Endothelial cell of hepatic sinusoid (primary cell): Measurements from ENCODE around the gene RUBCN.
"Not testable (repeated sequence)": the region's sequence is repeated elsewhere in the genome, so short reads cannot be mapped to it uniquely, and the experiment has no call there.

ENCODE experiments used
- in situ Hi-C: cut with HindIII; loops from 2 replicates; pipeline ENCODE4 v1.10.0; 2017; ENCODE audit warnings: low sequenced_read_pairs

The RUBCN gene

DNA sequence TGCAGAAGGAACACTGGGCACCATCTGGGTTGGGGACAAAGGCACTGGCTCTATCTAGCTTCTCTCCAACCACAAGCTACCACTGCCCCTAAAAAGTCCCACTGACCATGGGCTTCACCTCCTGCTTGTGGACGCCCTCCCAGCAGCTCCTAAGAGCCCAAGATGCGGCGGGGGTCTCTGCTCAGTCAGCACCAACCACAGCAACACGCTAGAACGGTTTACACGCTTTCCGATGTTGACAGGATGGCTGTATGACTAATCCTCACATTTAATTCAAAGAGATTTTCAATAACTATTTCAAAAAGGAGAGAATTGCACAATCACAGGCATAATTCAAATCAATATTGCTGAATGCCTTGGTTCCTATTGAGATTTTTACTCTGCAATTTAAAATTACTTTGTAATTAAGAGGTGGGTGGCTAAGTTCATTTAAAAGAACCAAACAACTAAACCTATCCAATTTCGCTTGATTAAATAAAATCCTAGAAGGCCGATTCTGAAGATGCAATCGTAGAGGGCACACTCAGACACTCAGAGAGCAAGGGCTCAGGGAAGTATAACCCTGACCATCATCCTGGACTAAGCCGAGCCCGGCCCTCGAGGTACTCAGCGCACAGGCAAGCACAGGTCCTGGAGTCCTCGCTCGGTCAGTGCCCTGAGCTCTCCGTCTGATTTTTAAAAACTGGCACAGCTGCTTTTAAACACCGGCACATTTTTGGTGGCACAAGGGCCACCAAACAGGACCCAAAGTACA lies 110.1 kb downstream of the RUBCN start:
- in situ Hi-C loops = not testable (repeated sequence)

DNA sequence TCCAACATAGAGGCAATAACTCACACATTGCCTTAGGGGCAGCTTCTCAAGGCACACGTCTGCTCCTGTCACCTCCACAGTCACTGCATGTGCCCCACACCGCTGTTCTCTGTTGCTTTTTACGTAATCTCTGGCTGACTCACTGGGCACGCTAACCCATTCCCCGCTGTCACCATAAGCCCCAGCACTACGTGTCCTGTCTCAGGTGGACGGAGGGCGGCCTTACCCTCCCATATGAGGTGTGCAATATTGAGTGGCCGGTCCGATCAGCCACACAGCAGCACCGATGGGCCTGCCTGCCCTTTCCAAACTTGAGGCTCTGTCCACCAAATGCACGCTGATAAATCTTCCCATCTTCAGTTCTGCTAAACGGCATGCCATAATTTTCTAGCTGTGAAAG lies 115.2 kb downstream of the RUBCN start:
- in situ Hi-C loops = not testable (repeated sequence)
